ENCODE measurements around the gene FAM111B.
"Not testable (repeated sequence)": the region's sequence is repeated elsewhere in the genome, so short reads cannot be mapped to it uniquely, and the experiment has no call there.

The FAM111B gene

GRCh38 chr11:59076876-59077571 is 30.0 kb upstream of the FAM111B start:
- DNase-seq (ENCODE audit: low spot score), result peak; percentile 46
- no peak for TF ChIP-seq CTCF (IDR thresholded peaks at IDR 0.05; ENCODE audit: borderline replicate concordance, control extremely low read depth, extremely low read depth, insufficient read depth, missing control alignments)
- in situ Hi-C loops (cut with MboI; ENCODE audit: low sequenced_read_pairs, unreplicated experiment), result no loop called here

GRCh38 chr11:59078435-59078834 is 28.6 kb upstream of the FAM111B start:
- DNase-seq (ENCODE audit: low spot score), result no peak
- in situ Hi-C loops (cut with MboI; ENCODE audit: low sequenced_read_pairs, unreplicated experiment), result no loop called here
- no peak for TF ChIP-seq CTCF (IDR thresholded peaks at IDR 0.05; ENCODE audit: borderline replicate concordance, control extremely low read depth, extremely low read depth, insufficient read depth, missing control alignments)

- in situ Hi-C loops (cut with MboI; ENCODE audit: low sequenced_read_pairs, unreplicated experiment), result no loop called here
- DNase-seq (ENCODE audit: low spot score), result no peak
- no peak for TF ChIP-seq CTCF (IDR thresholded peaks at IDR 0.05; ENCODE audit: borderline replicate concordance, control extremely low read depth, extremely low read depth, insufficient read depth, missing control alignments)
Measured at GRCh38 chr11:59079086-59079485, 28.0 kb upstream of the FAM111B start.

GRCh38 chr11:59080421-59080820 is 26.6 kb upstream of the FAM111B start:
- DNase-seq (ENCODE audit: low spot score); in situ Hi-C loops (cut with MboI; ENCODE audit: low sequenced_read_pairs, unreplicated experiment): not testable (repeated sequence)

- in situ Hi-C loops (cut with MboI; ENCODE audit: low sequenced_read_pairs, unreplicated experiment); DNase-seq (ENCODE audit: low spot score): not testable (repeated sequence)
Measured at GRCh38 chr11:59081430-59082020, 25.5 kb upstream of the FAM111B start.

- in situ Hi-C loops (cut with MboI; ENCODE audit: low sequenced_read_pairs, unreplicated experiment); DNase-seq (ENCODE audit: low spot score): not testable (repeated sequence)
Measured at GRCh38 chr11:59086007-59086406, 21.0 kb upstream of the FAM111B start, which contains the start of gene GLYATL1B. Gene GLYATL1B, plus strand, starts transcription at chr11:59086307. Its CDS starts 0 bp downstream, at chr11:59086307.

GRCh38 chr11:59088162-59088561 is 18.9 kb upstream of the FAM111B start:
- TF ChIP-seq CTCF (IDR thresholded peaks at IDR 0.05; ENCODE audit: borderline replicate concordance, control extremely low read depth, extremely low read depth, insufficient read depth, missing control alignments), result no peak
- in situ Hi-C loops (cut with MboI; ENCODE audit: low sequenced_read_pairs, unreplicated experiment), result no loop called here
- DNase-seq (ENCODE audit: low spot score), result no peak

GRCh38 chr11:59093576-59093975 is 13.5 kb upstream of the FAM111B start:
- DNase-seq (ENCODE audit: low spot score), result not testable (repeated sequence)

GRCh38 chr11:59095225-59095624 is 11.8 kb upstream of the FAM111B start:
- in situ Hi-C loops (cut with MboI; ENCODE audit: low sequenced_read_pairs, unreplicated experiment); DNase-seq (ENCODE audit: low spot score): not testable (repeated sequence)

More at GRCh38 chr11:59093576-59093975, 13.5 kb upstream of the FAM111B start:
- in situ Hi-C loops (cut with MboI; ENCODE audit: low sequenced_read_pairs, unreplicated experiment), result not testable (repeated sequence)

- DNase-seq (ENCODE audit: low spot score); in situ Hi-C loops (cut with MboI; ENCODE audit: low sequenced_read_pairs, unreplicated experiment): not testable (repeated sequence)
Measured at GRCh38 chr11:59095972-59096575, 11.0 kb upstream of the FAM111B start.
